ENCODE measurements around the gene FTO.

- TF ChIP-seq POLR2A (IDR thresholded peaks at IDR 0.05; ENCODE audit: low read length) (no peak), EP300 (IDR thresholded peaks at IDR 0.05) (no peak), CTCF (IDR thresholded peaks at IDR 0.05) (no peak), ELK1 (IDR thresholded peaks at IDR 0.05; ENCODE audit: low read depth, low read length) (no peak), REST (IDR thresholded peaks at IDR 0.05) (no peak), PBX3 (IDR thresholded peaks at IDR 0.05) (no peak), PHF8 (IDR thresholded peaks at IDR 0.05; ENCODE audit: borderline replicate concordance, low read depth) (no peak), ZSCAN20 (CRISPR knock-in tag; IDR thresholded peaks at IDR 0.05) (no peak), SREBF2 (IDR thresholded peaks at IDR 0.05) (no peak), HMGXB4 (CRISPR knock-in tag; IDR thresholded peaks at IDR 0.05; ENCODE audit: borderline replicate concordance) (no peak), RAD21 (conservative IDR thresholded peaks at IDR 0.05 in 1 of 2, IDR thresholded peaks at IDR 0.05 in 1 of 2) (no peak), RCOR1 (IDR thresholded peaks at IDR 0.05; ENCODE audit: low read depth, low read length) (no peak), KDM1A (IDR thresholded peaks at IDR 0.05; ENCODE audit: low read depth) (no peak), USF2 (IDR thresholded peaks at IDR 0.05) (no peak)
Measured at GRCh38 chr16:54040975-54041374, 337.0 kb downstream of the FTO start.

Data from A549 (cell line).